HG03135 (cell line): ENCODE data around the gene ALDOB.

Experiments
- ATAC-seq: cut with Tn5 transposase; IDR thresholded peaks from one replicate; pipeline ENCODE4 v1.9.1; 2021; ENCODE audit warnings: mild to moderate bottlenecking, moderate library complexity; ENCODE audit not compliant: unreplicated experiment

Gene ALDOB

DNA sequence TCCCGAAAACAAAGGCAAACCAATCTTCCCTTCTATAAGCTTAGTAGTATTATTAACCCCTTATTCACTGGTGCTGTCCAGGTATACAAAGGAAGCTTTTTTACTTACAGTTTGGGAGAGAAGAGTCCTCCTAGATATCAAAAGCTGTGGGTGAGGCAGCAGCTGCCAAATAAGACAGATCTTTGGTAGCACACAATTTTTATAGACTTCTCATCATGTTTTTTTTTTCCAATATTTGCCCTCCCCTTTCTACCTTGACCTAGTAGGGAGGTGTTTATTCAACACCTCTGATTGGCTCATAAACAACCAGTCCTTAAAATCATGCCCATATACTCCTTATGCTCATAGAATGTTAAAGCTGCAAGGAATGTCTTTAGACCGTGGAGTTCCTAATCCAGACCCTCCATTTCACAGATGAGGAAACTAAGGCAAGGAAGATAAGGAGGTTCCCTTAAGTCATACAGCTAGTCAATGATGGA is at the start of gene ALDOB:
Gene ALDOB (minus strand): TSS at position 174 of the 479 bp plus-strand sequence. CDS start 4,887 bp downstream, outside the sequence.
- ATAC-seq = no peak

DNA sequence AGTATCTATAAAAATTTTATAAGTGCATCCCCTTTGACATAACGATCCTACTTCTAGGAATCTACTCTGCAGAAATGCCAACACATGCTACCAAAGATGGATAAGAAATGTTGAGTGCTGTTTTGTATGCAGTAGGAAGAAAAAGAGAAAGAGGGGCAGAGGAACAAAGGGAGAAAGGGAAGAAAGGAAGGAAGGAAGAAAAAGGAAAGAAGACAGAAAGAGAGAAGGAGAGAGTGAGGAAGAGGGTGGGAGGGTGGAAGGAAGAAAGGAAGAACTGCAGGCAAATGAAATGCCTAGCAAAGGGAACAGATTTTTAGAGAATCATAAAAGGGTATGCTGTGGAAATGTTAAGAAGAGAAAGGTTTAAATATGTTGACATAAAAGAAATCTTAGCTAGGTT is 48.5 kb upstream of the ALDOB start:
- ATAC-seq = no peak

DNA sequence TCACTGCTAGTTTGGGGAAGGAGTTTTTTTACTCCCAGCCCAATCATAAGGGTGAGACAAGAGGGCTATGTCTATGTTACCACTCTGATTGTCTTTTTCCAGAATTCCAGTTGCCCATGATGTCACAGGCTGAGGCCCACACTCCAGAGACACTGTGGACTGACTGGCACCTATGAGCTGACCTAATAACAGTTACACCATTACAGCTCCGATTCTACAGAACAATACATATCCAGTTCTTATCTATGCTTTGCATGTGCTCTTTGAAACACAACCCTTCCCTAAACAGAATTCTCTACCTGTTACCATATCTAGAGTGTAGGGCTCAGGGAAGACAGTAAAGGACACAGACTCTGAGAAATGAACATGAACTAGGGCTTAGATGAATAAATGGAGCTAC is 45.7 kb upstream of the ALDOB start:
- ATAC-seq = no peak

GRCh38 chr9:101480386-101480785 is 44.8 kb upstream of the ALDOB start:
- ATAC-seq = no peak

DNA sequence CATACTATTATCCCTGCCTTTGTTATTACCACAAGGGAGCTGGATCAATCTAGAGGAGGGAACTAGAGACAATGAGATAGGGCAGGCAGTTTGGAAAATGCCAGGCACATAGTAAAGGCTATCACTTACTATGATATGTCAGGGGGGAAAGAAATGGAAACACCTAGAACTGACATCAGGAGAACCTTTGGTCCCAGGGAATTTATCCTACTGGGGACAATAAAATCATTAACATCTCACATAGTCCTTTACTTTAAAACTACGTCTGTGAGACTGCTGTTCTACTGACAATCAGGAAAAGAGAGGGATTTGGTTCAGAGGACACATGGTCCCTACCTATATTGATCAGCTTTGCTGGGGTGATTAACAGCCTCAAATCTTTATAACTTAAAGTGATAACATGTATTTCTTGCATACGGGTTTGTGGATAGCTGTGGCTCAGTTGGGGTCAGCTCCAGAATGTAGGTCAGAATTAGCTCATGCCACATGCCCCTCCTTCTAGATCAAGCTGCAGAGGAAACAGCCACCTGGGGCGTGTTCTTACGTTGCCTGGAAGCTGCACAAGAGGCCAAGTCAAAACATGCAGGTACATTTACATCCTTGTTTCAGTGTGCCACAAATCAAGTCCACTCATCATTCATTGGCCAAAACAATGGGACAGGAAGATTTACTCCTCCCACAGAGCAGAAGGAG is 43.9 kb upstream of the ALDOB start:
- ATAC-seq = no peak

- no peak for ATAC-seq
Observed at GRCh38 chr9:101478906-101479305, 43.3 kb upstream of the ALDOB start.

DNA sequence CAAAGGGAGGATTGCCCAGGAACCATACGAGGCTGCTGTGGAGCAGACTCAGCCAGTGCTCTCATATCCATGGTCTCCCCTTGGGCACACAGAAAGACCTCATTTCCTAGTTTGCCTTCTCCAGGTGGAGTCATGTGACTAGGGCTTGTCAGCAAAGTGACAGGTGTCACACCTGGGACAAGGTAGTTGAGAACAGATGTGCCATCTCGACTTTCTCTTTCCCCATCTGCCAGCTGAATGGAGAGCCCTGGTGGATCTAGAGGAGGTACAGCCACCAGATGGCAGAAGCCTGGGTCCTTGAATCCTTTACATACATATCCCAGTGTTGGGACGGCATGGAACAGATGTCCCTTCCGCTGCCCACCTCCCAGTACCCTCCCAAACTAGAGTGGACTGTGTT is 42.9 kb upstream of the ALDOB start:
- no peak for ATAC-seq

- ATAC-seq = no peak
Observed at GRCh38 chr9:101477736-101478135, 42.2 kb upstream of the ALDOB start.

GRCh38 chr9:101477214-101477613 is 41.6 kb upstream of the ALDOB start:
- no peak for ATAC-seq

- no peak for ATAC-seq
Observed at GRCh38 chr9:101476576-101477208, 41.1 kb upstream of the ALDOB start.

DNA sequence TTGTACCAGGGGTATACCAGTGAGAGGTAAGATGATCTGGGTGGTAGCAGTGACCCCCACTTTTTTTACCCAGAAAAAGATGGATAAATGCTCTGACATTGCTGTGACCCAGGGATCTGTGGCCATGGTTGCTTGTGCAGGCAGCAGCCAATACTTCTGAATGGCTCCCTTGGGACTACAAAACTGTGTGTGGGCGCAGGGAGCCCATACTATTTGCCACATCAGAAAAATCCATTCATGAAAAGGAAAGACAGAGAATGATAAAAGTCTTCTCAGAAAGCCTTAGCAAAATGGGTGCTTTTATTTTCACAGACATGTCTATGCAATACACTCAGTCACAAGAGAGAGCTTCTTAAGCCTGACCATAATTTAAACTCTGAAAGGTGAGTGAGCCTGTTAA is 37.3 kb upstream of the ALDOB start:
- no peak for ATAC-seq

DNA sequence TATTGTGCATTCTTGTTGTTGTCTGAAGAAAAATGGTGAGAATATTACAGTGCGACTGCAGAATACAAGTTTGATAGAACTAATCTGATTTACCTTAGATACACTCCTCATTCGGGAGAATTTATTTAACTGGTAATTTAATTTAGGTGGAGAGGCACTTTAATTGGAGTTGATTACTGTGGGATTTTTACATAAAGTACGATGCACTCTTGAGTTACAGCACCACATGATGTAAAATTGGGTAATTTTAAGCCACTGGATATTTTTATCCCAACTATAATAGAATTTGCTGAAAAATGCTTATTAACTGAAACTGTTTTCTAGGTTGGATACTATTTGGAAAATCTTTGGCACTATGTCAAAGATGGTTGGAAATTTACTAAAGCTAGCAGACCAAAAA is 35.4 kb upstream of the ALDOB start:
- ATAC-seq = no peak

GRCh38 chr9:101470021-101470420 is 34.4 kb upstream of the ALDOB start:
- ATAC-seq = no peak

DNA sequence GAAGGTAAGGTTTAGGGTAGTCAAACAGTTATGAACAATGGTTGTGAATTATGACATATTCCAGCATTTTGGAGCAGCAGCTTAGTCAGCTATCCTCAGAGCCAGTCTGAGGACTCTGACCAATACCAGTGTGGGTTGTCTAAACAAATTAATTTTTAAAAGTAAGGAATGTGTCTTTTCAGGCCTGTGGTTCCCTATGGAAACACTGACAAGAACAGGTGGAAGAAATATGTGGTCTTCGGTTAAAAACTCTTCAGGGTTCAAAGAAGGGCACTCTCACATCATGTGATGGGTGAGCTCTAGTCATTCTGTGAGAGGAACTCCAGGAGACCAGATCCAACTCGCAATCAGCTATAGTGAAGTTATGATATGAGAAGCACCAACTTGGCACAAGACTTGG is 33.5 kb upstream of the ALDOB start:
- no peak for ATAC-seq

DNA sequence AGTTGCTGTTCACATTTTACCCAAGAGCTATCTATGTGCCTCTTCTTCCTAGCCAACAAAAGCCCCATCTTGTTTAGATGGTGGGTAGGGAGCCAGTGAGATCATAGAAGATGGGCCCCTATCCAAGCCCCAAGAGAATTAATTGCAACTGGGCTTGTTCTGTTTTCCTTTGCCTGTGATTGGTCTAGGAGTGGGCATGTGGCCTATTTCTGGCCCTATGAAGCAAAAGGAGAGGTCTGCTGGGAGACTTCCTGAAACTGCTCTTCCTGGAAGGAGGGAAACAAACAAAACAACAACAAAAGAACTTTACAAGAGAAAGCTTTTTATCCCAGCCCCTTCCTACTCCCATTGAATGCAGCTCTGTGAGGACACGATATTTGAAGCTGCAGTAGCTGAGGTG is 32.5 kb upstream of the ALDOB start:
- ATAC-seq = no peak

DNA sequence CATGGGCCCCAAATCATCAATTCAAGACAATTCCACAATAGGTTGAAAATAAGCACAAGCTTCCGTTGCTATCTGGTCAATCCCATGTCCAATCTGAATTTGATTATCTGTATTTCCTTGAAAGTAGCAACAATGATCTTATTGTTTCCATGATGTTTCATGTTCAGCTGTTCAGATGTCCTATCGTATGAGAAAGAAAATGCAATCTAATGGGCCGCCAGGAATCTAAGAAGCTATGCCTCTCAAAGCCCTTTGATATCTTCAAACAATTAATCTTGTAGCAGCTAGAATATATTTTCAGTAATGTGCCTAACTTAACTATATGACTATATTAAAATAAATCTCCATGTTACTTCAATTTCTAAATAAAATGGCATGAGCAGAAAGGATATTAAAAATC is 32.1 kb upstream of the ALDOB start:
- no peak for ATAC-seq

- ATAC-seq = no peak
Observed at GRCh38 chr9:101466863-101467262, 31.3 kb upstream of the ALDOB start.

DNA sequence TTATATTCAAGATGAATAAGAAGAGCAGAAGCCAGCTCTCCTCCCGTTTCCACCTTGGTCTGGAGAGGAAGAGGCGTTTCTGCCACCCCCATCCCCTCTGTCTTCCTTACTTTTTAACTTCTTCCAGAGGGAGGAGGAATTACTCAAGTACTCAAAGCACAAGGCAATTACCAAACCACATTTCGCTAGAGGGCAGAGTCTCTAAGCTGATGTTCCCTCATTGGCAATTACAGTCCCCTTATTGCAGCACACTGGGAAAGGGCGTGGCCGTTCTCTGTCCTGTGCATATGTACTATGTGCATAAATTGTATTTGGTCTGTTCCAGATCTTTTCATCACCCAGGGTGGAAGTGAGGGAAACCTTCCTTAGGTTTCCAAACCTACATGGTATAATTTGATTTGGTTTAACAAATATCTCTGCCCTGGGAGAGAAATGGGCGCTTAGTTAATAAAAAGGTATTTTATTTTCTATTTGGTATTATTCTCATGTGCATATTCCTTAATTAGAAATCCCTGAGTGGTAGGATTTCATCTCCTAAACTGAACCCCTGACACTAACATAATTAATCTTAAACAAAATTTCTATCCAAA is 29.8 kb upstream of the ALDOB start:
- no peak for ATAC-seq

GRCh38 chr9:101463397-101463796 is 27.8 kb upstream of the ALDOB start:
- ATAC-seq = no peak

DNA sequence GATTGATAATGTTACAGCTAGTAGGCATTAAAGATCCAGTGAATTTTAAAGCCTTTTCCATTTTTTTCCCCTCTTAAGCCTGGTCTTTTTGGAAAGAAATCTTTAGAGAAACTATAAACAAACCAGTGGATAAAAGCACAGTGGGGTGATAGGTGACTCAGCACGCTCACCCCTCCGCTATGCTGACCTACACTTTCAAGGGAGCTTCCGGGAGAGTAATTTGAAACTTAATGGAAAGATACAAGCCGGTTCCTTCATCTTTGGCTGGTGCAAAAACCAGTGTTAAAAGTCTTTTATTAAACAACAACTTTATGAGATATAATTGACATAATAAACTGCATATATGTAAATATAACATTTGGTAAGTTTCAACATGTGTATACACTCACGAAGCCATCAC is 27.0 kb upstream of the ALDOB start:
- no peak for ATAC-seq

DNA sequence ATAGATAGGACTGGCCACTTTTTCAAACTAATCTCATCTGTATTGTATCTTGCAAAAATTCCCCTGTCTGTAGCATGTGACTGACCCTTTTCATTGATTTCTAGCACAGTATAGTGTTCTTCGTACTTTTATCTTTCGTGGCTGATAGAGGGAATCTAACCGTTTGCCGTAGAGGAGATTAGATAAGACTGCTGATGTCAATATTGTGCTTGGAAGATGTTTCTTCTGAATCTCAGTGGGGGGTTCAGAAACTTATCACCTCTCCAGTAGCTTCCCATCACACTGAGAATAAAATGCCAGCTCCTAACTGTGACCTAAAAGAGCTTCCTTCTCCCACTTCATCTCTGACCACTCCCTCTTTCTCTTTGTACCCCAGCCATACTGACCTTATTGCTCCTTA is 25.4 kb upstream of the ALDOB start:
- no peak for ATAC-seq

- peak; percentile 73 for ATAC-seq
Observed at GRCh38 chr9:101458963-101459631, 23.5 kb upstream of the ALDOB start.
